Measurements from ENCODE around the gene SFN. TPM values are rescaled to one million over a fixed set of nuclear protein-coding genes. Genes with fewer than 3 reads are reported as not detected.

The SFN gene
- total and polyA plus RNA-seq, 2 of the 4 experiments (the other 2 are of a cell fraction) = 0.18 to 0.34 TPM

GRCh38 chr1:26827106-26827604 lies 35.8 kb upstream of the SFN start:
- ATAC-seq (ENCODE audit: low read depth) (no peak), DNase-seq (no peak)
- H3K18ac ChIP-seq (ENCODE audit: low read depth, low read length) = no peak overlapping the region
- dilution Hi-C loops (cut with HindIII; ENCODE audit: low sequenced_read_pairs, unreplicated experiment) = no loop called here
- peaks cover 9% of the 10 kb centered on the region; the same call in 1 of the 2 replicates for H3K36me3 ChIP-seq (ENCODE audit: control insufficient read depth, insufficient read depth, low read length)
- no peak overlapping the region for H4K5ac ChIP-seq (ENCODE audit: low read depth, low read length)
- peak overlapping the region; percentile 68 for H3K9ac ChIP-seq (ENCODE audit: low read depth, low read length)
- peak overlapping the region; percentile 2; the same call in 1 of the 2 replicates for H3K14ac ChIP-seq (replicated peaks; ENCODE audit: low read depth, low read length)
- H3K9me3 ChIP-seq (ENCODE audit: control insufficient read depth, insufficient read depth, low read length) = no peaks in the 10 kb centered on the region
- peak overlapping the region; percentile 53 for H3K4ac ChIP-seq (ENCODE audit: low read depth, low read length)
- H3K56ac ChIP-seq (ENCODE audit: extremely low read depth, insufficient read depth, low read length) = no peak overlapping the region
- peak overlapping the region; percentile 92 for H2AFZ ChIP-seq (replicated peaks; ENCODE audit: low read length, poor library complexity)
- H3K79me1 ChIP-seq (ENCODE audit: low read depth in 1 of 2, low read length in 2 of 2) = peaks cover 33 to 52% of the 10 kb centered on the region in 2 experiments
- peak overlapping the region; percentile 99 for H3K4me2 ChIP-seq (ENCODE audit: low read depth, low read length)
- TF ChIP-seq MAZ (IDR thresholded peaks at IDR 0.05; ENCODE audit: borderline replicate concordance, low read depth, low read length) (no peak), SMC3 (IDR thresholded peaks at IDR 0.05; ENCODE audit: low read depth, low read length) (no peak), RCOR1 (IDR thresholded peaks at IDR 0.05; ENCODE audit: insufficient replicate concordance, low read length) (no peak), BHLHE40 (IDR thresholded peaks at IDR 0.05; ENCODE audit: low read depth, low read length) (no peak), CEBPB (IDR thresholded peaks at IDR 0.05; ENCODE audit: low read depth, low read length) (no peak)
- TF ChIP-seq, protein P1, sequence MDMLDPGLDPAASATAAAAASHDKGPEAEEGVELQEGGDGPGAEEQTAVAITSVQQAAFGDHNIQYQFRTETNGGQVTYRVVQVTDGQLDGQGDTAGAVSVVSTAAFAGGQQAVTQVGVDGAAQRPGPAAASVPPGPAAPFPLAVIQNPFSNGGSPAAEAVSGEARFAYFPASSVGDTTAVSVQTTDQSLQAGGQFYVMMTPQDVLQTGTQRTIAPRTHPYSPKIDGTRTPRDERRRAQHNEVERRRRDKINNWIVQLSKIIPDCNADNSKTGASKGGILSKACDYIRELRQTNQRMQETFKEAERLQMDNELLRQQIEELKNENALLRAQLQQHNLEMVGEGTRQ (IDR thresholded peaks at IDR 0.05; ENCODE audit: low read depth, low read length) = no peak
- peaks cover 25% of the 10 kb centered on the region for H3K4me1 ChIP-seq (ENCODE audit: control insufficient read depth, insufficient read depth, low read length)
- POLR2A ChIA-PET (ENCODE audit: unreplicated experiment) = no interaction called here
- H4K8ac ChIP-seq (ENCODE audit: low read depth in 2 of 2, low read length in 2 of 2) = peak overlapping the region in 1 of 2 experiments; percentile 53; a peak in 1 of 4 replicates
- no peaks in the 10 kb centered on the region for H3K27me3 ChIP-seq (ENCODE audit: control insufficient read depth, insufficient read depth, low read length)
- H2BK5ac ChIP-seq (ENCODE audit: low read depth, low read length, poor library complexity, severe bottlenecking) = peak overlapping the region; percentile 15
- H3K23ac ChIP-seq (ENCODE audit: low read depth, low read length) = peak overlapping the region; percentile 61
- in situ Hi-C loops (cut with MboI; ENCODE audit: low sequenced_read_pairs) = no loop called here
- H2BK20ac ChIP-seq (ENCODE audit: low read depth, low read length) = no peak overlapping the region
- WGBS, 2 experiments (ENCODE audit: extremely low coverage in 2 of 2, insufficient read length in 1 of 2) = 13% methylated on average over 4 of the region's 17 CpGs; no CpG with 5 or more reads in 1 of the 2 experiments
- no peak overlapping the region for H2BK120ac ChIP-seq (ENCODE audit: low read depth, low read length)
- peaks cover 11% of the 10 kb centered on the region for H3K9me1 ChIP-seq (ENCODE audit: insufficient read depth, low read length)
- H2BK15ac ChIP-seq (ENCODE audit: low read depth, low read length) = no peak overlapping the region
- intact Hi-C loops (cut with micrococcal nuclease) = no loop called here
- H4K91ac ChIP-seq (ENCODE audit: insufficient read depth, low read depth, low read length) = no peak overlapping the region; the same call in 1 of the 2 replicates
- no TSS peak for BruUV-seq (replicated peaks)
- H2AK5ac ChIP-seq (ENCODE audit: low read depth, low read length) = peak overlapping the region; percentile 72
- CTCF ChIA-PET = no interaction called here
- H2AK9ac ChIP-seq (replicated peaks; ENCODE audit: low read depth, low read length, poor library complexity) = peak overlapping the region; percentile 77
- H3K27ac ChIP-seq (ENCODE audit: insufficient read depth, low read length) = peak overlapping the region; percentile 48; the same call in 1 of the 2 replicates
- H3K4me3 ChIP-seq (ENCODE audit: insufficient read depth, low read depth, low read length) = peak overlapping the region; percentile 50
- peaks cover 41% of the 10 kb centered on the region for H4K20me1 ChIP-seq (ENCODE audit: insufficient read depth, low read length)
